ENCODE results near the gene PLA2G4A. TPM values are rescaled to one million over a fixed set of nuclear protein-coding genes. Genes with fewer than 3 reads are reported as not detected.

Gene PLA2G4A
- total and polyA plus RNA-seq, 2 experiments from 2014 or later = 1.1 to 3.8 TPM

GRCh38 chr1:186873687-186874086, 44.9 kb downstream of the PLA2G4A start:
- TF ChIP-seq ETS1 (IDR thresholded peaks at IDR 0.05) (no peak), CTCF (conservative IDR thresholded peaks at IDR 0.05; ENCODE audit: low read depth in 2 of 2) (no peak), EZH2 (IDR thresholded peaks at IDR 0.05; ENCODE audit: low read depth, unreplicated experiment) (no peak), NANOG (IDR thresholded peaks at IDR 0.05; ENCODE audit: borderline replicate concordance) (no peak), JUNB (IDR thresholded peaks at IDR 0.05; ENCODE audit: unreplicated experiment) (no peak), EZH2phosphoT487 (IDR thresholded peaks at IDR 0.05; ENCODE audit: unreplicated experiment) (no peak), STAT1 (IDR thresholded peaks at IDR 0.05; ENCODE audit: unreplicated experiment) (no peak), POLR2AphosphoS5 (IDR thresholded peaks at IDR 0.05; ENCODE audit: low read depth) (no peak), ZNF331 (CRISPR knock-in tag; IDR thresholded peaks at IDR 0.05; ENCODE audit: low read depth) (no peak), CREB1 (CRISPR knock-in tag; IDR thresholded peaks at IDR 0.05; ENCODE audit: low read depth) (no peak)
- TF ChIP-seq, protein P1, sequence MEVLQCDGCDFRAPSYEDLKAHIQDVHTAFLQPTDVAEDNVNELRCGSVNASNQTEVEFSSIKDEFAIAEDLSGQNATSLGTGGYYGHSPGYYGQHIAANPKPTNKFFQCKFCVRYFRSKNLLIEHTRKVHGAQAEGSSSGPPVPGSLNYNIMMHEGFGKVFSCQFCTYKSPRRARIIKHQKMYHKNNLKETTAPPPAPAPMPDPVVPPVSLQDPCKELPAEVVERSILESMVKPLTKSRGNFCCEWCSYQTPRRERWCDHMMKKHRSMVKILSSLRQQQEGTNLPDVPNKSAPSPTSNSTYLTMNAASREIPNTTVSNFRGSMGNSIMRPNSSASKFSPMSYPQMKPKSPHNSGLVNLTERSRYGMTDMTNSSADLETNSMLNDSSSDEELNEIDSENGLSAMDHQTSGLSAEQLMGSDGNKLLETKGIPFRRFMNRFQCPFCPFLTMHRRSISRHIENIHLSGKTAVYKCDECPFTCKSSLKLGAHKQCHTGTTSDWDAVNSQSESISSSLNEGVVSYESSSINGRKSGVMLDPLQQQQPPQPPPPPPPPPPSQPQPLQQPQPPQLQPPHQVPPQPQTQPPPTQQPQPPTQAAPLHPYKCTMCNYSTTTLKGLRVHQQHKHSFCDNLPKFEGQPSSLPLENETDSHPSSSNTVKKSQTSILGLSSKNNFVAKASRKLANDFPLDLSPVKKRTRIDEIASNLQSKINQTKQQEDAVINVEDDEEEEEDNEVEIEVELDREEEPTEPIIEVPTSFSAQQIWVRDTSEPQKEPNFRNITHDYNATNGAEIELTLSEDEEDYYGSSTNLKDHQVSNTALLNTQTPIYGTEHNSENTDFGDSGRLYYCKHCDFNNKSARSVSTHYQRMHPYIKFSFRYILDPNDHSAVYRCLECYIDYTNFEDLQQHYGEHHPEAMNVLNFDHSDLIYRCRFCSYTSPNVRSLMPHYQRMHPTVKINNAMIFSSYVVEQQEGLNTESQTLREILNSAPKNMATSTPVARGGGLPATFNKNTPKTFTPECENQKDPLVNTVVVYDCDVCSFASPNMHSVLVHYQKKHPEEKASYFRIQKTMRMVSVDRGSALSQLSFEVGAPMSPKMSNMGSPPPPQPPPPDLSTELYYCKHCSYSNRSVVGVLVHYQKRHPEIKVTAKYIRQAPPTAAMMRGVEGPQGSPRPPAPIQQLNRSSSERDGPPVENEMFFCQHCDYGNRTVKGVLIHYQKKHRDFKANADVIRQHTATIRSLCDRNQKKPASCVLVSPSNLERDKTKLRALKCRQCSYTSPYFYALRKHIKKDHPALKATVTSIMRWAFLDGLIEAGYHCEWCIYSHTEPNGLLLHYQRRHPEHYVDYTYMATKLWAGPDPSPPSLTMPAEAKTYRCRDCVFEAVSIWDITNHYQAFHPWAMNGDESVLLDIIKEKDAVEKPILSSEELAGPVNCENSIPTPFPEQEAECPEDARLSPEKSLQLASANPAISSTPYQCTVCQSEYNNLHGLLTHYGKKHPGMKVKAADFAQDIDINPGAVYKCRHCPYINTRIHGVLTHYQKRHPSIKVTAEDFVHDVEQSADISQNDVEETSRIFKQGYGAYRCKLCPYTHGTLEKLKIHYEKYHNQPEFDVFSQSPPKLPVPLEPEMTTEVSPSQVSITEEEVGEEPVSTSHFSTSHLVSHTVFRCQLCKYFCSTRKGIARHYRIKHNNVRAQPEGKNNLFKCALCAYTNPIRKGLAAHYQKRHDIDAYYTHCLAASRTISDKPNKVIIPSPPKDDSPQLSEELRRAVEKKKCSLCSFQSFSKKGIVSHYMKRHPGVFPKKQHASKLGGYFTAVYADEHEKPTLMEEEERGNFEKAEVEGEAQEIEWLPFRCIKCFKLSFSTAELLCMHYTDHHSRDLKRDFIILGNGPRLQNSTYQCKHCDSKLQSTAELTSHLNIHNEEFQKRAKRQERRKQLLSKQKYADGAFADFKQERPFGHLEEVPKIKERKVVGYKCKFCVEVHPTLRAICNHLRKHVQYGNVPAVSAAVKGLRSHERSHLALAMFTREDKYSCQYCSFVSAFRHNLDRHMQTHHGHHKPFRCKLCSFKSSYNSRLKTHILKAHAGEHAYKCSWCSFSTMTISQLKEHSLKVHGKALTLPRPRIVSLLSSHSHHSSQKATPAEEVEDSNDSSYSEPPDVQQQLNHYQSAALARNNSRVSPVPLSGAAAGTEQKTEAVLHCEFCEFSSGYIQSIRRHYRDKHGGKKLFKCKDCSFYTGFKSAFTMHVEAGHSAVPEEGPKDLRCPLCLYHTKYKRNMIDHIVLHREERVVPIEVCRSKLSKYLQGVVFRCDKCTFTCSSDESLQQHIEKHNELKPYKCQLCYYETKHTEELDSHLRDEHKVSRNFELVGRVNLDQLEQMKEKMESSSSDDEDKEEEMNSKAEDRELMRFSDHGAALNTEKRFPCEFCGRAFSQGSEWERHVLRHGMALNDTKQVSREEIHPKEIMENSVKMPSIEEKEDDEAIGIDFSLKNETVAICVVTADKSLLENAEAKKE (CRISPR knock-in tag; IDR thresholded peaks at IDR 0.05) = no peak
- TF ChIP-seq, protein P2, sequence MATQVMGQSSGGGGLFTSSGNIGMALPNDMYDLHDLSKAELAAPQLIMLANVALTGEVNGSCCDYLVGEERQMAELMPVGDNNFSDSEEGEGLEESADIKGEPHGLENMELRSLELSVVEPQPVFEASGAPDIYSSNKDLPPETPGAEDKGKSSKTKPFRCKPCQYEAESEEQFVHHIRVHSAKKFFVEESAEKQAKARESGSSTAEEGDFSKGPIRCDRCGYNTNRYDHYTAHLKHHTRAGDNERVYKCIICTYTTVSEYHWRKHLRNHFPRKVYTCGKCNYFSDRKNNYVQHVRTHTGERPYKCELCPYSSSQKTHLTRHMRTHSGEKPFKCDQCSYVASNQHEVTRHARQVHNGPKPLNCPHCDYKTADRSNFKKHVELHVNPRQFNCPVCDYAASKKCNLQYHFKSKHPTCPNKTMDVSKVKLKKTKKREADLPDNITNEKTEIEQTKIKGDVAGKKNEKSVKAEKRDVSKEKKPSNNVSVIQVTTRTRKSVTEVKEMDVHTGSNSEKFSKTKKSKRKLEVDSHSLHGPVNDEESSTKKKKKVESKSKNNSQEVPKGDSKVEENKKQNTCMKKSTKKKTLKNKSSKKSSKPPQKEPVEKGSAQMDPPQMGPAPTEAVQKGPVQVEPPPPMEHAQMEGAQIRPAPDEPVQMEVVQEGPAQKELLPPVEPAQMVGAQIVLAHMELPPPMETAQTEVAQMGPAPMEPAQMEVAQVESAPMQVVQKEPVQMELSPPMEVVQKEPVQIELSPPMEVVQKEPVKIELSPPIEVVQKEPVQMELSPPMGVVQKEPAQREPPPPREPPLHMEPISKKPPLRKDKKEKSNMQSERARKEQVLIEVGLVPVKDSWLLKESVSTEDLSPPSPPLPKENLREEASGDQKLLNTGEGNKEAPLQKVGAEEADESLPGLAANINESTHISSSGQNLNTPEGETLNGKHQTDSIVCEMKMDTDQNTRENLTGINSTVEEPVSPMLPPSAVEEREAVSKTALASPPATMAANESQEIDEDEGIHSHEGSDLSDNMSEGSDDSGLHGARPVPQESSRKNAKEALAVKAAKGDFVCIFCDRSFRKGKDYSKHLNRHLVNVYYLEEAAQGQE (IDR thresholded peaks at IDR 0.05; ENCODE audit: unreplicated experiment) = no peak
- Histone ChIP-seq H2AFZ (no peak overlapping the region), H3F3A (replicated peaks; ENCODE audit: low read depth) (no peaks in the 10 kb centered on the region), H3K27me3 (ENCODE audit: insufficient read depth) (no peaks in the 10 kb centered on the region), H3K4me2 (no peak overlapping the region), H3K9me2 (ENCODE audit: insufficient read depth) (no peaks in the 10 kb centered on the region), H3K27ac (ENCODE audit: low read depth) (no peak overlapping the region), H3K36me3 (ENCODE audit: insufficient read depth) (no peaks in the 10 kb centered on the region), H3K79me2 (replicated peaks; ENCODE audit: insufficient read depth) (no peaks in the 10 kb centered on the region), H3K4me3 (no peak overlapping the region), H4K20me1 (replicated peaks; ENCODE audit: insufficient read depth) (no peaks in the 10 kb centered on the region), H3K4me1 (ENCODE audit: insufficient read depth) (peaks cover 44% of the 10 kb centered on the region)
- H3K4me3 Mint-ChIP-seq = no peak overlapping the region
- H3K36me3 Mint-ChIP-seq (ENCODE audit: low read depth) = no peaks in the 10 kb centered on the region
- peaks cover 49% of the 10 kb centered on the region for H3K4me1 Mint-ChIP-seq
- DNase-seq (ENCODE audit: low spot score) = no peak
- no peaks in the 10 kb centered on the region for H3K9me3 Mint-ChIP-seq
- ATAC-seq = no peak
- H3K27me3 Mint-ChIP-seq (ENCODE audit: insufficient read depth, low read depth, poor library complexity) = no peaks in the 10 kb centered on the region
- H3K27ac Mint-ChIP-seq = no peak overlapping the region
